GM18868 (cell line): ENCODE results near the gene SLC9A5.

Source experiments
- ATAC-seq: cut with Tn5 transposase; IDR thresholded peaks from one replicate; pipeline ENCODE4 v1.9.1; 2021; ENCODE audit warnings: mild to moderate bottlenecking, moderate library complexity; ENCODE audit not compliant: unreplicated experiment

The SLC9A5 gene

GRCh38 chr16:67304020-67304419, 55.2 kb downstream of the SLC9A5 start:
- ATAC-seq = no peak

- no peak for ATAC-seq
Observed at GRCh38 chr16:67305216-67306071, 56.7 kb downstream of the SLC9A5 start.

- ATAC-seq = no peak
Observed at GRCh38 chr16:67310561-67310960, 61.8 kb downstream of the SLC9A5 start.

- ATAC-seq = peak; percentile 88
Observed at GRCh38 chr16:67311607-67312488, 63.1 kb downstream of the SLC9A5 start.

- ATAC-seq = no peak
Observed at GRCh38 chr16:67312719-67313118, 63.9 kb downstream of the SLC9A5 start.

- ATAC-seq = no peak
Observed at GRCh38 chr16:67317853-67318252, 69.1 kb downstream of the SLC9A5 start.
